ENCODE data around the gene MYO1B. TPM values are rescaled to one million over a fixed set of nuclear protein-coding genes. Genes with fewer than 3 reads are reported as not detected.

The MYO1B gene
- total and polyA plus RNA-seq, 2 donors (not counting 1 experiment from before 2014, with no cell fraction given) = 151 to 194 TPM

DNA sequence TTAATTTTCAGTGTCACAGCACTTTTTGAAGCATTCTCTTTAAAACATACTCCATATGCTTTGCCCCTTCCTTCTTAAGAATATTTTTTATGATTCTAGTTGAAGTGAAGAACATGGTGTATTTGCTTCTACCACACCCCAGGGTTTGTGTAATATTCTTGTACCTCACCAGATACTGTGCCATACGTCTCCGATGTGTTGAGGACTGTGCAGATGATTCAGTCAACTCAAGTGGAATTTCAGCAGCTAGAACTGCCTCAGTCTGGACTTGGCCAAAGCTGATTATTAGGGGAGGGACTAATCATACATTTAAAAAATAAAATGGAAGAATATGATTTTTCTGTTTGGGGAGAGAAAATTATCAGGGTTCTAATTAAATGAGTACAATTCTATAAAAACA lies 115.7 kb downstream of the MYO1B start:
- Histone ChIP-seq H3K4me3 (replicated peaks in 1 of 4; ENCODE audit: control extremely low read depth in 1 of 4, insufficient read depth in 1 of 4, low read depth in 3 of 4, low read length in 4 of 4) (no peak overlapping the region), H3K27ac (ENCODE audit: insufficient read depth, low read length) (no peak overlapping the region), H3K4me1 (ENCODE audit: control insufficient read depth, extremely low read depth, insufficient read depth, low read length) (peaks cover 12% of the 10 kb centered on the region), H3K9me3 (ENCODE audit: control insufficient read depth, insufficient read depth, low read depth, low read length) (no peaks in the 10 kb centered on the region), H3K79me2 (ENCODE audit: control insufficient read depth, insufficient read depth, low read length) (peaks cover 2% of the 10 kb centered on the region), H3K27me3 (ENCODE audit: control insufficient read depth, insufficient read depth, low read length) (no peaks in the 10 kb centered on the region), H3K36me3 (ENCODE audit: control insufficient read depth, insufficient read depth, low read length) (peaks cover 3% of the 10 kb centered on the region), H3K4me2 (ENCODE audit: extremely low read depth, insufficient read depth, low read length) (no peak overlapping the region), H4K20me1 (ENCODE audit: control insufficient read depth, extremely low read depth, insufficient read depth, low read length) (no peaks in the 10 kb centered on the region), H2AFZ (ENCODE audit: low read length) (no peak overlapping the region), H3K9ac (ENCODE audit: insufficient read depth, low read length) (no peak overlapping the region)
- DNase-seq (ENCODE audit: low read depth in 2 of 2) = no peak
- no peak for TF ChIP-seq EZH2 (IDR thresholded peaks at IDR 0.05; ENCODE audit: low read length, missing control alignments)
- TF ChIP-seq, protein P1, sequence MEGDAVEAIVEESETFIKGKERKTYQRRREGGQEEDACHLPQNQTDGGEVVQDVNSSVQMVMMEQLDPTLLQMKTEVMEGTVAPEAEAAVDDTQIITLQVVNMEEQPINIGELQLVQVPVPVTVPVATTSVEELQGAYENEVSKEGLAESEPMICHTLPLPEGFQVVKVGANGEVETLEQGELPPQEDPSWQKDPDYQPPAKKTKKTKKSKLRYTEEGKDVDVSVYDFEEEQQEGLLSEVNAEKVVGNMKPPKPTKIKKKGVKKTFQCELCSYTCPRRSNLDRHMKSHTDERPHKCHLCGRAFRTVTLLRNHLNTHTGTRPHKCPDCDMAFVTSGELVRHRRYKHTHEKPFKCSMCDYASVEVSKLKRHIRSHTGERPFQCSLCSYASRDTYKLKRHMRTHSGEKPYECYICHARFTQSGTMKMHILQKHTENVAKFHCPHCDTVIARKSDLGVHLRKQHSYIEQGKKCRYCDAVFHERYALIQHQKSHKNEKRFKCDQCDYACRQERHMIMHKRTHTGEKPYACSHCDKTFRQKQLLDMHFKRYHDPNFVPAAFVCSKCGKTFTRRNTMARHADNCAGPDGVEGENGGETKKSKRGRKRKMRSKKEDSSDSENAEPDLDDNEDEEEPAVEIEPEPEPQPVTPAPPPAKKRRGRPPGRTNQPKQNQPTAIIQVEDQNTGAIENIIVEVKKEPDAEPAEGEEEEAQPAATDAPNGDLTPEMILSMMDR (conservative IDR thresholded peaks at IDR 0.05 in 1 of 2, IDR thresholded peaks at IDR 0.05 in 1 of 2; ENCODE audit: low read depth in 1 of 2, low read length in 2 of 2) = no peak

DNA sequence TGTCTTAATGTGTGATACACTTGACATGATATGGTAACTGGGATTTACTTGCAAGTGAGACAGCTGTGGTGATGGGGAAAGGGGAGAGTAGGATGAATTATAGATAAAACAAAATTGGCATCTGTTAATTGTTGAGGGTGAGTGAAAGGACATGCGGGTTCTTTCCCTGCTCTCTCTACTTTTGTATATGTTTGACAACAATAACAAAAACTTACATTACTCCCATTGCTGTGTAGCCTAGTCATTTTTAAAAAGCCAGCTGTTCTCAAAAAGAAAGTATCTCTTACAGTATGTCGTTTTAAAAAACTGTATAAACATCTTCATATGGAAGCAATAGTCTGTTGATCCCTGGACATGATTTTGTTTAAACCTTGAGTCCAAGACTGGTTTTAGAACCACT lies 117.6 kb downstream of the MYO1B start:
- Histone ChIP-seq H3K9ac (ENCODE audit: insufficient read depth, low read length) (no peak overlapping the region), H3K4me1 (ENCODE audit: control insufficient read depth, extremely low read depth, insufficient read depth, low read length) (peaks cover 16% of the 10 kb centered on the region), H4K20me1 (ENCODE audit: control insufficient read depth, extremely low read depth, insufficient read depth, low read length) (no peaks in the 10 kb centered on the region), H3K27ac (ENCODE audit: insufficient read depth, low read length) (peak overlapping the region; percentile 11), H3K36me3 (ENCODE audit: control insufficient read depth, insufficient read depth, low read length) (peaks cover 3% of the 10 kb centered on the region), H3K4me2 (ENCODE audit: extremely low read depth, insufficient read depth, low read length) (no peak overlapping the region), H3K9me3 (ENCODE audit: control insufficient read depth, insufficient read depth, low read depth, low read length) (no peaks in the 10 kb centered on the region), H3K79me2 (ENCODE audit: control insufficient read depth, insufficient read depth, low read length) (no peaks in the 10 kb centered on the region), H3K4me3 (replicated peaks in 1 of 4; ENCODE audit: control extremely low read depth in 1 of 4, insufficient read depth in 1 of 4, low read depth in 3 of 4, low read length in 4 of 4) (no peak overlapping the region), H3K27me3 (ENCODE audit: control insufficient read depth, insufficient read depth, low read length) (no peaks in the 10 kb centered on the region), H2AFZ (ENCODE audit: low read length) (no peak overlapping the region)
- TF ChIP-seq, protein P1 (conservative IDR thresholded peaks at IDR 0.05 in 1 of 2, IDR thresholded peaks at IDR 0.05 in 1 of 2; ENCODE audit: low read depth in 1 of 2, low read length in 2 of 2) = no peak
- TF ChIP-seq EZH2 (IDR thresholded peaks at IDR 0.05; ENCODE audit: low read length, missing control alignments) = no peak
- DNase-seq (ENCODE audit: low read depth in 2 of 2) = peak in 1 of 2 donors; percentile 56

DNA sequence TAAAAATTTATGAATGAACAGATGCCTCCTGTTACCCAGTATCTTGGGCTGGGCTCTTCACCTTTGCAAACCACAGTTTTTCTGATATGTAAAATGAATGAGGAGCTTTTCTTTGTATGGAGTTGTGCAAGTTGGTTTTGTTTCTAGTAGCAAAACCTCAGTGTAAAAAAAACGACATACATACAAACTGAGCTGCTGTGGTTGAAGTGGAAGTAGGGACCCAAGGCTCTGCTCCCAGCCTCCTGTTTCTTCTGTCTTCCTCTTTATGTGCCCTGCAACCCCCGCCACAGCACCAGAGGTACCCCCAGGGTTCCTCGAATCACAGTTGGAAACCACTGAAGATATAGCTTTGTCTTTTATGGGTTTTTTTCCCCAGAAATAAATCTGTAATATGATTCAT lies 118.1 kb downstream of the MYO1B start:
- TF ChIP-seq, protein P1 (conservative IDR thresholded peaks at IDR 0.05 in 1 of 2, IDR thresholded peaks at IDR 0.05 in 1 of 2; ENCODE audit: low read depth in 1 of 2, low read length in 2 of 2) = no peak
- TF ChIP-seq EZH2 (IDR thresholded peaks at IDR 0.05; ENCODE audit: low read length, missing control alignments) = no peak
- no peak for DNase-seq (ENCODE audit: low read depth in 2 of 2)
- Histone ChIP-seq H3K4me2 (ENCODE audit: extremely low read depth, insufficient read depth, low read length) (no peak overlapping the region), H3K27ac (ENCODE audit: insufficient read depth, low read length) (peak overlapping the region; percentile 11), H3K27me3 (ENCODE audit: control insufficient read depth, insufficient read depth, low read length) (no peaks in the 10 kb centered on the region), H3K9me3 (ENCODE audit: control insufficient read depth, insufficient read depth, low read depth, low read length) (no peaks in the 10 kb centered on the region), H3K79me2 (ENCODE audit: control insufficient read depth, insufficient read depth, low read length) (no peaks in the 10 kb centered on the region), H3K36me3 (ENCODE audit: control insufficient read depth, insufficient read depth, low read length) (peaks cover 3% of the 10 kb centered on the region), H4K20me1 (ENCODE audit: control insufficient read depth, extremely low read depth, insufficient read depth, low read length) (no peaks in the 10 kb centered on the region), H3K4me1 (ENCODE audit: control insufficient read depth, extremely low read depth, insufficient read depth, low read length) (peaks cover 14% of the 10 kb centered on the region), H3K4me3 (replicated peaks in 1 of 4; ENCODE audit: control extremely low read depth in 1 of 4, insufficient read depth in 1 of 4, low read depth in 3 of 4, low read length in 4 of 4) (no peak overlapping the region), H3K9ac (ENCODE audit: insufficient read depth, low read length) (no peak overlapping the region), H2AFZ (ENCODE audit: low read length) (no peak overlapping the region)

All from fibroblast of lung (primary cell).